ENCODE results near the gene TNFRSF9.

TNFRSF9 gene

GRCh38 chr1:7915826-7916500, 24.7 kb downstream of the TNFRSF9 start:
- DNase-seq: no peak

GRCh38 chr1:7912743-7913557, 27.7 kb downstream of the TNFRSF9 start:
- DNase-seq: no peak

DNA sequence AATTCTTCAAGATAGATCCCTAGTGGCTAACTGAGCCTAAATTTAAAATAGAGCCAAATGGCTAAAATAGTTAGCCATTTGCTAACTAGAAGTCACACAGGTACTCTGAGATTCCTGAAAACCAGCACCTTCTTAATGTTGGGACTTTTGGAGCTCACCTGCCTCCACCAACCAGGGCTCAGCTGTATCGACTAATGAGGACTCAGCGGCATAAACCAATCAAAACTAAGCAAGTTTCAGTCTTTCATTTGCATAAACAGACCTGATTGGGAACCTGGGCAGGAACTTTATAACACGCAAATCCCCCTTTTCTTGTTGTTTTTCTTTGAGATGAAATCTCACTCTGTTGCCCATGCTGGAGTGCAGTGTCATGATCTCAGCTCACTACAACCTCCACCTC, 28.5 kb downstream of the TNFRSF9 start:
- no peak for DNase-seq

GRCh38 chr1:7905262-7905661, 35.4 kb downstream of the TNFRSF9 start:
- DNase-seq: no peak

- peak; percentile 25 to 60 for DNase-seq
Measured at GRCh38 chr1:7902478-7903085, 38.1 kb downstream of the TNFRSF9 start.

DNA sequence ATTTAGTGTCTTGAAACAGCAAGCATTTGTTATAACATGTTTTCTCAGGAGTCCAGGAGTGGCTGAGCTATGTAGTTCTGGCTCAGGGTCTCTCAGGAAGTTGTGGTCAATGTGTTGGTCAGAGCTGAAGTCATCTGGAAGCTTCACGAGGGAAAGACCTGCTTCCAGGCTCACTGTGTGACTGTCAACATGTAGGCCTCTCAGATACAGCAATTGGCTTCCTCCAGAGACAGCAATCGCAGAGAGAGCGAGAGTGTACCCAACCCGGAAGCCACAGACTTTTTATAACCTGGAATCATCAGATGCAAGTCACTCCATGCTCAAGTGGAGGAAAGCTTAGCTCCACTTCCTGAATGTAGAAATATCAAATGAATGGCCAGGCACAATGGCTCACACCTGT, 40.9 kb downstream of the TNFRSF9 start:
- no peak for DNase-seq

- DNase-seq: no peak
Measured at GRCh38 chr1:7898962-7899361, 41.7 kb downstream of the TNFRSF9 start.

GRCh38 chr1:7896994-7897393, 43.6 kb downstream of the TNFRSF9 start:
- no peak for DNase-seq

- DNase-seq: no peak
Measured at GRCh38 chr1:7893529-7894180, 47.0 kb downstream of the TNFRSF9 start.

DNA sequence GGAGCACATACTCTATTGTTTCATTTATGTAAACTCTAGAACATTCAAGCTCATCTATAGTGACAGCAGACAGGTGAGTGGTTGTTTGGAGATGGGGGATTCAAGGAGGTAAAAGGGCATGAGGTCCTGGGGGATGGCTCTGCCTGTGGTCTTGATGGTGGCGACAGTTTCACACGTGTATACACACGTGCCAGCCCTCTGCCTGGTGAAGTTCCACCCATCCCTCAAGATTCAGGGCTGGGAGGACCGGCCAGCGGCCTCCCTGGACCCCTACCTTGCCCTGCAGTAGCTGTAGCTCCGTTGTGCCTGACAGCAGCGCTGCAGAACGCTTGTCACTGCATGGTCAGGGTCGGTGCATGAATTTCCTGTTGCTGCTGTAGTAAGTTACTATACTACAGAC, 48.8 kb downstream of the TNFRSF9 start:
- no peak for DNase-seq

GRCh38 chr1:7890853-7891252, 49.8 kb downstream of the TNFRSF9 start:
- no peak for DNase-seq

- DNase-seq: no peak
Measured at GRCh38 chr1:7888248-7889081, 52.2 kb downstream of the TNFRSF9 start.

- no peak for DNase-seq
Measured at GRCh38 chr1:7886405-7886745, 54.3 kb downstream of the TNFRSF9 start.

DNA sequence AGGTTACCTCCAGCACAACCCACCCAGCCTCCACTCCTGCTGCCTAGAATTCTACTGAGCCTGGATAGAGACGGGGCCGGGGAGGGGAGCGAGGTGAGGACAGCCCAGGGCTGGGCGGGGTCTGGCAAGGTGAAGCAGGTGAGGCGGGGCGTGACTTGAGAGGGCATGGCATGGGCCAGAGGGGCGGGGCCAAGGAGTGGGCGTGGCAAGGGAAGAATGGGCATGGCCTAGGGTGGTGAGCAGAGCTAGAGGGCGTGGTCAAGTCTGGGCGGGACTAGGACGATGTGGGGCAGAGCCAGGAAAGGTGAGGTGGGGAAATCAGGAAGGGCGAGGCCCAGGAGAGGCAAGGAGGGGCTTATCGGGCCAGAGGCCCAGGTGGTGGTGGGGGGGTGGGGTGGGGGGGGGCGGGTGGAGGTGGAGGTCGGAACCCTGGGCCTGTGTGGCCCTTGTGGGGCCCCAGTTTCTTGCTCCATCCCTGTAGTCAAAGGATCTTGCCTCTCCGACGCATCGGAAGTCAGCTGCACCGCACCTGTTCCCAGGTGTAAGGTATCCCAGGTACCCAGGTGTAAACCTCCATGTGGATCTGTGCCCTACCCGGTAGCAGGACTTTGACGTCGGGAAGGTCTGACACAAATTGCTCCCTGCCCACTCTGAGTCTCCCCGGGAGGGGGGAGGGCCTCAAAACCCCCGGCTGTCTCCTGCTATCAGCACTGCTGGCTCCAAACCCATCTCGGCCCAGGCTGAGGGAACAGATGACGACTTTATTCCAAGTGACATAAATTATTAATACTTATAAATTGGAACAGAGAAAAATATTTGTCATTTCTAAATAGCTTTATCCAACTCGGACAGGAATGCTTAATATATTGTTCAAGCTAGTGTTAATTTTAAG, 54.9 kb downstream of the TNFRSF9 start:
- DNase-seq: no peak

GRCh38 chr1:7884757-7885156, 55.9 kb downstream of the TNFRSF9 start:
- no peak for DNase-seq

DNA sequence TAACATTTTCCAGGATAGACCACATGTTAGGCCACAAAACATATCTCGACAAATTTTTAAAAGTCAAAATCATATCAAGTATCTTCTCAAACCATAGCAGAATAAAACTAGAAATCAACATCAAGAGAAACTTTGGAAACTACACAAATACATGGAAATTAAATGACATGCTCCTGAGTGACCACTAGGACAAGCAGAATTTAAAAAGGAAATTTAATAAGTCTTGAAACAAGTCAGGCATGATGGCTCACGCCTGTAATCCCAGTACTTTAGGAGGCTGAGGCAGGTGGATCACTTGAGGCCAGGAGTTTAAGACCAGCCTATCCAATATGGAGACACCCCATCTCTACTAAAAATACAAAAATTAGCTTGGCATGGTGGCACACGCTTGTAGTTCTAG, 61.4 kb downstream of the TNFRSF9 start:
- no peak for DNase-seq

GRCh38 chr1:7878027-7878426, 62.6 kb downstream of the TNFRSF9 start:
- DNase-seq: no peak

GRCh38 chr1:7873801-7874795, 66.5 kb downstream of the TNFRSF9 start:
- no peak for DNase-seq

DNA sequence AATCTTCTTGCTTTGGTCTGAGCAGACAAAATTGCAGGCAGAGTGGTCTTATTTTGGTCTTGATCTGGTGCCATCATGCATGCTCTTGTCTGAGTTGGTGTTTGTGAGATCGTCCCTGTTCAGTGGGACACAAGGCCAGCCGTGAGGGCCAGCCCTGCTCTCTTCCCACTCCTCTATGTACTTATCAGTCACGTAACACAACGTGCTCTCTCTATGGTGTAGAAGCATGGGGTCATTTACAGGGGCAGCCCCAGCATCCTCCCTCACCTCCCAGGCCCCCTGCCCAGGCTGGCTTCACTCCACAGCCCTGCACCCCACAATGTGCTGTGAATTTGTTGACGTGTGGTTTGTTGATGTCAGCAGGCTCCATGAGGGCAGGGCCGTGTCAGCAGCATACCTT, 69.5 kb downstream of the TNFRSF9 start:
- DNase-seq: no peak

Measured in bone marrow (tissue), 2 donors.